ENCODE measurements around the gene EDEM1.
"Not testable (repeated sequence)": the region's sequence is repeated elsewhere in the genome, so short reads cannot be mapped to it uniquely, and the experiment has no call there.

Gene EDEM1

DNA sequence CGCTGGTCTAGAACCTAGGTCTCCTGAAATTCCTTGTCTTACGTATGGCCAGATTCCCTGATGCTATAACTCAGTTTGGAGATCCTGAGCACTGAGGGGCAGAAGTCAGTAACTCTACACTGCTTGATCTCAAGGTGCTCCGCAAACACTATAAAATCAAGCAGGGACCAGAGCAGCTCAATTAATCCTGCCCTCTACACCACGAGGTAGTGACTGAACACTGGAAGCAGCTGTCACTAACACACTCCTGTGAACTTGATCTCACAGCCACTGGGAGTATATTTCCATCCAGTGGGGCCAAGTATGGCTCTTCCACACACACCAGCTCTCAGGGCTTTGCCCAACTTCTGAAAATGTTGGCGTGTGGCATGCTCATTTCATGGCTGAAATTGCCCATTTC lies 51.0 kb downstream of the EDEM1 start:
- DNase-seq, result no peak

DNA sequence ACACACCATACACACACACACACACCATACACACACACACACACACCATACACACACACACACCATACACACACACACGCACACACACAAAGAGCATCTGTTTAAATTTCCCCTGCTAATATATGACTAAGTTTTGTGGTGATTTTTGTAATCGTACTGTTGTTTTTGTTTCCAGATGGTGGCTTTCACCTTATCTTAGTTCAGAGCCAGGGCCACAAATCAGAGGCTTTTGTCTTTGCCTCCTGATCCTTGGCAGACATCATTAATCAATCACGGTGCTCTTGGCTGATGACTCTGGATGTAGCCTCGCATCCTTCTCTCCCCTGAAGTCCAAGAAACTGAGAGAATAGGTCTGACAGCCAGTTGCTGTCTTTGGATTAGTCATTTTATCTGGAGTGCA lies 52.1 kb downstream of the EDEM1 start:
- DNase-seq, result no peak

DNA sequence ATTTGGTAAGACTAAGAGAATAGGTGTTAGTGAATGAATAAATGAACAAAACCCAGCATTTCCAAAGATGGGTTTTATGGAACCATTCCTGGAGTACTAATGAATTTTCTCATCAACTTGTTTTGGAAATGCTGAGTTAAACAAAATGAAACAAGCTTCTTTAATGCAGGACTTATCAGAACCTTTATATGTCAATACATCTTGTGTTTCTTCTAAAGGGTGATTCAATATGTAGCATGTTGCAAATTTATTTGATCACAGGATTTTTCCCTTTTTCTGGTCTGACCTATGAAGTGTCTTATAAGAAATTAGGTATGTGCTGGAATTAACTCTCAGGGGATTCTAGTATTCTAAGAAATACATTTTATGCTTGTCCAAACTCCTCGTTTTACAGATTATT lies 53.2 kb downstream of the EDEM1 start:
- DNase-seq, result no peak

DNA sequence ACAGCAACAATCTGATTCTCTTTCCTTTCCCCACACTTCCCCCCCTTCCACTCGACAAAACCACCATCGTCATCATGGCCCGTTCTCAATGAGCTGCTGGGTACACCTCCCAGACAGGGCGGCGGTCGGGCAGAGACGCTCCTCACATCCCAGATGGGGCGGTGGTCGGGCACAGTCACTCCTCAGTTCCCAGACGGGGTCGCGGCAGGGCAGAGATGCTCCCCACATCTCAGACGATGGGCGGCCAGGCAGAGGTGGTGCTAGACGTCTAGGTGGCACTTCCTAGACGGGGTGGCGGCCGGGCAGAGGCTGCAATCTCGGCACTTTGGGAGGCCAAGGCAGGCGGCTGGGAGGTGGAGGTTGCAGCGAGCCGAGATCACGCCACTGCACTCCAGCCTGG lies 55.3 kb downstream of the EDEM1 start:
- not testable (repeated sequence) for DNase-seq

DNA sequence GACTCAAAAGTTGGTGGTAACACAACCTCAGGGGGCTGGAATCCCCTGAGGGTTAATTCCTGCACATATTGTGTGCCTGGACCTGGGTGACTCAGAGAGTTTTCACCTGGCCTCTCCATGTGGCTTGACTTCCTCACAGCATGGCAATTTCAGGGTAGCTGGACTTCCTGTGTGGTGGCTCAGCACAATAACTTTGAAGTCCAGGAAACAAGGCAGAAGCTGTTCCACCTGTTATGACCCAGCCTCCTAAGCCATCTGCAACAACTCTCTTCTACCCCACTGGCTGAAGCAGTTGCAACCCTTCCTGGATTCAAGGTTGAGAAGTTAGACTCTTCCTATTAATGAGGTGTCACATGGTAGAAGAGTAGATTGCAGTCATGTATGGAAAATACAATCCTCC lies 58.4 kb downstream of the EDEM1 start:
- no peak for DNase-seq

DNA sequence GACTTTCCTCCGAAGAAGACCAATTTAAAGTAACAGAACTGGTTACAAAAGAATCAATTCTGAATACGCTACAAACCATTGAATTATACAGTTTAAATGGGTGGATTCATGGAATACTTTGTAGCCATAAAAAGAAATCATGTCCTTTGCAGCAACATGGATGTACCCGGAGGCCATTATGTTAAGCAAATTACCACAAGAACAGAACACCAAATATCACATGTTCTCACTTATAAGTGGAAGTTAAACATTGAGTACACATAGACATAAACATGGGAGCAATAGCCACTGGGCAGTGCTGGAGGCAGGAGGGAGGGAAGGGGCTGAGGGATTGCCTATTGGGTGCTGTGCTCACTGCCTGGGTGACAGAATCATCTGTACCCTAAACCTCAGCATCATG lies 61.3 kb downstream of the EDEM1 start:
- DNase-seq, result no peak

DNA sequence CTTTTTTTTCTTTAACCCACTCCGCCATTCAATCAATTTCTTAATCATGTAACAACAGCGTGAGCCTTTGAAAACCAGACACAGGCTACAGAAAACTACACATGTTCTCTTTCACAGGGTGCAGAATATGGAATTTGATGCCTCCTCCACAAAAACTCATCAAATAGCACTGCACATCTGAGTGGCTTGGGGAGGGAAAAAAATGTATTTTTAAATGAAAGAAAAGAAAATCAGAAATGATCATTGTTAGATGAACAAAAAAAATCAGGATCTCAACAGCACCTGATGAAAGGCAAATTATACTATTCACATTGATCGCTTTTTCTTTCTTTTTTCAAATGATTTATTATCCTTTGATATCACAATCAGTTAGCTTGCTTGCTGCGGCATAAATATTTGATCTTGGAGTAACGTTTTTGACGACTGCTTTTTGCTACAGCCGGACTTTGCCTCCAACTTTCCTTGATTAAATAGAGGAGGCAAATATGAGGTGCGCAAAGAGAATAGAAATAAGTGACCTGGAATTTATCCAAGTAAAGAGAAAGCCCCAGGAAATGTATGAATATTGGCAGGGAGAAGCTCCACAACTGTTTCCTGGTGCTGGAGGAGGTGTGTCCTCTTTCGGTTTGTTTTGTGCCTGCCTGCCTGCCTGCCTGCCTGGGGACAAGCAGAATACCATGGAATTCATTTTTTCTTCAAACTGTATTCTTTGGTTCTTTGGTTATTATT lies 63.1 kb downstream of the EDEM1 start:
- DNase-seq, result no peak

DNA sequence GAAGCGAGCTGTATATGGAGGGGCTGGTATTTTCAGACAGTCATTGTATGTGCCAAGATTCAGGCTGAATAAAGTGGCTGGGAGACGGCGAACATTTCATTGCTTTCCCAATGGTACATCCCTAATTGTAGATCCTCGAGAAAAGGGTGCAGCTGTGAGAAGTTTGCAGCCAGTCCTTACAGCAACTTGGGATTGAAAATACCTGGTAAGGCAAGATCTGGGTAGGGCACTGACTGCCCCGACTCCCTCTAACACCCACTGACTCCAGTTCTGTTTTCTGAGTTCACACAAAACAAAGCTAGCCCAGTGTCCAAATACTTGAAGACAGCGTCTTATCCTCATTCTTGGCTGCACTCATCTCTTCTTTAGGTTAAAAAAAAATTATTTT lies 63.7 kb downstream of the EDEM1 start:
- no peak for DNase-seq

DNA sequence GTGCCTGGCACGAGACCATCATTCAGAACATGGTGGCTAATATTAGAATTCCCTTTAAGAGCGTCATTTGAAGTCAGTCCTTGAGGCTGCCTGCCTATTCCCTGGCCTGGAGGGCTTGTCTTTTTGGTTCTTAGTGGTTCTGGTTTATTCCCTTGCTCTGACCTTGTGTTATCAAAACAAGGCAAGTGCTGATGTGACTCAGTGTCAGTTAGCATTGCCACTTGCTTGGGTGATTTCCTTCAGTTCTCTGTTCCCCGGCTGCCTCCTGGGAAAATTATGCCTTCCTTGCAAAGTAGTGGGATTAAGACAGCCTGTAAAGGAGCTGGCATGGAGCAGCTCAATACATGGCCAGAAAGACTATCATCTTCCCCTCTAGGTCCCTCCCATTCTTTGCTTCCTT lies 64.6 kb downstream of the EDEM1 start:
- no peak for DNase-seq

DNA sequence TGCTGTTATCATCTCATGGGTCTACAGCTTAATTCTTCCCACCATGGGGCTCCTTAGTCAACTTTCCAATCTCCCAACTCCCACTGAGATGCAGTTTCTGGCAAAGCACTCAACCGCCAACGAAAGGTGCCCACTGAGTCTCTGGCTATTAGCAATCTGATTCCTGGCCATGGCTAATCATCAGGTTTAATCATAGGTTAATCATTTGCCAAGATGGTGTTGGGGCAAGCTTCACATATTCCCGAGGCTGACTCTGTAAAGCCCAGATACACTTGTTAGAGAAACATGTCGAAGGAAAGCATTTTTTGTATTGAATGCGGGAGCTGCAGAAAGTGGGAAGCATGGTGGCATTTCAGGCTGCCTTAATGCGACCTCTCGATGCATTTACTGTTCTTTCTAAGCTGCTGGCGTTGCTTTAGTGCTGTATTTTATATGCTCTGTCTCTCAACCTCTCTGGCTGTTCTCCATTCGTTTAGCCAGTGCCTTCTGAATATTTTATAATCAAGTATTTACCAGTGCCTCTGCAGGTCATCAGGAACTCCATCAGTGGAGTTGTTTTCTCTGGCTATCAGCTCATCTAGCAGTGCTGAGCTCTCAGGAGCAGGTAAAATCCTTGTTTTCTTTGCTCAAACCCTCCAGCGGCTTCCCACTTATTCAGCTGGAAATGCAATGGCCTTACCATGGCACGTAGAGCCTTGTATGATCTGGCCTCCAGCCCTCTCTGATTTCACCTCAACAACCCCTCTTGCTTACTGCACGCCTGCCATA lies 67.0 kb downstream of the EDEM1 start:
- DNase-seq, result no peak

DNA sequence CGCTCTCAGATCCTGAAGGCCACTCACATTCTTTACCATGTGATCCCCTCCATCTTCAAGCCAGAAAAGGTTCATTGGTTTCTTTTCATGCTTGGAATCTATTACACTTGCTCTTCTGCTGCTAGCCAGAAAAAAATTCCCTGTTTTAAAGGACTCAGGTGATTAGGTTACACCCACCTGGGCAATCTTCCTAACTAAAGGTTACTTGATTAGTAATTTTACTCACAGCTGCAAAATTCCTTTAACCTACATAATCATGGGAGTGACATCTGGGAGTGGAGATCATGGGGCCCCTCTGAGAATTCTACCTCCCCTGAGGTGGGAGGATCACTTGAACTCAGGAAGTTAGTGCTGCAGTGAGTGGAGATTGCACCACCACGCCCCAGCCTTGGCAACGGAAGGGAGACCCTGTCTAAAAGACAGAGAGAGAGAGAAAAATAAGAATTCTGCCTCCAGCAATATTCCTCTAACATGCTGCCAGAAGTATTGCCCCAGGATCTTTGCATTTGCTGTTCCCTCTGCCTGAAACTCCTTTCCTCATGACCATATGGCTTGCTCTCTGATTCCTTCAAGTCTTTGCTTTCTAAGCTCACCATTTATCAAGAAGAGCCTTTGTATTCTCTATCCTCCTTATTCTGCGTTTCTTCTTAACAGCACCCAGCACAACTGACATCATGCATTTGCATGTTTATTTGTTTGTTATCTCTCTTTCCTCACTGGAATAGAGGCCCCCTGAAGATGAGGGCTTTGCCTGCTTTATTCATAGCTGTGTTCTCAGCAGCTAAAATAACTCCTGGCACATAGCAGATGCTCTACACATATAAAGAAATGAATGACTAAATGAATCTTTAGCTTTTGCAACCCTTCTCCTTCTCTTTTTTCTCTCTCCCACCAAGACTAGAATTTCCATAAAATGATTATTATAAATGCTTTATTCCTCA lies 68.2 kb downstream of the EDEM1 start:
- DNase-seq, result no peak

DNA sequence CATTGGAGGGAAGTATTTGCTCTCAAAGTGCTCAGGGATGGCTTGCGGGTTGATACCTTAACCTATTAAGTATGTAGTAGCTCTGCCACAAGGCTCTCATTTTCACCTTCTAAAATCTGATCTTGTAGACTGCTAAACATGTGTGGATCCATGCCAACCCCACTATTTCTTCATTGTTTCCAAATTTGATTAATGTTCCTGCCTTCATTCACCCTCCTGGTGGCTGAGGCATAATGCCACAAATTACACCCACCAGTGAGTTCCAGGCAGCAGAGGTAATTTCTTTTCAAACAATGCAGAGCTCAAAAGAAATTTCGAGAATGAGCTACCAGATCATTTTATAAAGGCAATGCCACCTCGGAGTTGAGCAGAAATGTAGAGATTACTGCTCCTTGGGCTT lies 71.0 kb downstream of the EDEM1 start:
- no peak for DNase-seq

DNA sequence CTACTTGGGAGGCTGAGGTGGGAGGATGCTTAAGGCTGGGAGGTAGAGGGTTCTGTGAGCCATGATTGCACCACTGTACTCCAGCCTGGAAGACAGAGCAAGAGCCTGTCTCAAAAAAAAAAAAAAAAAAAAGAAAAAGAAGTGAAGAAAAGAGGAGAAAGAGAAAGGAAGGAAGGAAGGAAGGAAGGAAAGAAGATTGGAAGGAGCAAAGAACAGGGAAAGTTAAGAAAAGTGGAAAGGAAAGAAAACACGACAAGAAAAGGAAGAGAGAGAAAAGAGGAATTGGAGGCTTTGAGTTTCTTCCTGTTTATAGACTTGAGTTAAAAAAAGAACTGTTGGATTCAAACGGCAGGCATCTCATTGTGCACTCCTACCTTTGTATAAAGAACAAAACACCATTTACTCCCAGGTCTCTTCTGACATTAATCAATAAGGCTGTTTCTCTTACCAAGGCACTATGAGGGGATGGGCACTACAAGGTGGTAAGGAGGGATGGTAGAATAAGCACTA lies 73.5 kb downstream of the EDEM1 start:
- DNase-seq, result no peak

DNA sequence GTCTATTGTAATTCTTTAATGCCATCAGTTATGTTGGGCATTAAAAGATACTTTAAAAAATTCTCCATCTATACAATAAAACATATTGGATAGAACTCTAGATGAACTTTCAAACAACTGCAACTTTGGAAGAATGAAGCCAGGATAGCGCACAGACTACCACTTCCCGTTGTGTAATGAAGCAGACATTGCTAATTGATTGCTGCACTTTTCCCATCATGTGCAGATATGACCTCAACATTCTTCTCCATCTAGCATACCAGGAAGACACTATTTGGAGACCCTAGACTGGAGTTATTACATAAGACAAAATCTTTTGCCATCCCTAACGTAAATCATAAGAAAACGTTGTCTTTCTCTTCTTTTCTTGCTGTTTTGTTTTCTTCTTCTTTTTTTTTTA lies 75.0 kb downstream of the EDEM1 start:
- no peak for DNase-seq

DNA sequence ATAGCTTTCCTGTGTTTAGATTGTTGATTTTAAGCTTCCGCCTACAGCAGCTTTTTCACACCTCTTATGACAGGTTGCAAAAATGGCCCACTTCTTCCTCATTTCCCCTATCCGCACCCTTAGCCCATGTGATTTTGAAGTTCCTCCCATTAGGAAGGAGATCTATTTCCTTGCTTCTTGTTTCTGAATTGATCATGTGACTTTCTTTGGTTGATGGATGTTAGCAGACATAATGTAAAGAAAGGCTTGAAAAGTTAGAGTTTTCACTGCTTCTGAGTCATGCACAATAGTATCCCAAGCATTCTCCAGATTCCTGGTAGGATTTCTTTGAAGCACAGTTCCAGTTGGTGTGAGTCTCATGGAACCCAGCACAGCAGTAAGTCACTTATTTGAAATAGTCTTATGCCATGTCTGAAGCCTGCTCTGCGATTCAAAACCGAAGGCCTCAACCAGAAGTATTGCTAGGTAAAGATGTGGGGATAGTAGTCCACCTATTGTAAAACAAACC lies 76.6 kb downstream of the EDEM1 start:
- no peak for DNase-seq

DNA sequence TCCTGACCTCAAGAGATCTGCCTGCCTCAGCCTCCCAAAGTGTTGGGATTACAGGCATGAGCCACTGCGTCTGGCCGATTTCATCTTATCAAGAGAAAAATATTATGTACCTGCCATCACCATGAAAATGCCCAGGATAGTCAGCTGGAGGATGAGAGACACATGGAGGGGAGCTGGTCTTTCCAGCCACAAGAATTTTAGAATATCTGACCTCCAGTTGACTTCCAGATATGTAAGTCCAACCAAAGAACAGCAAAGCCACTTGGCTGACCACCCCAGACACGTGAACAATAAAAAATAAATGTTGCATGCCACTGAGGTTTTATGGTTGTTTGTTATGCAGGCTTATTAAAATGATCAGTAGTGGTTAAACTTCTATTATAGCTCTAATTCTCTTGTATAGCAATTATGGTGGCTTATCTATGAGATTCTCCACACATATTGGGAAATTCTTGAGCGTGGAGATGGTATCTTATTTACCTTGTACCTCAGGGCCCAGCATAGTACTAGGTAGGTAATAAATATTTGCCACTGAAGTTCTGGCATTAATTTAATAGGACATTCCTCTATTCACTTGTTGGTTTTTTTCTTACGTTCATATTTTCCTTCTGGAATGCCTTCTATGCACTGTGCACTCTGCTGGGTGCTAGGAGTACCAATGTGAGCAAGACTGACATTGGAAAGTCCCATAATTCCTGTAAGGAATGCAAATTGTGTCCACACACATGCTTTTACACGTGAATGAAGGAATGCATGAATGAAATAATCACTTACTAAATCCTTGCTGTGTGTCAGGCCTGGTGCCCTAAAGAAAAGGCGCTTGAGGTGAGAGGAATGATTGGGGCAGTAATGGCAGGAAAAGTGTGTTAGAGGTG lies 77.6 kb downstream of the EDEM1 start:
- DNase-seq, result no peak

DNA sequence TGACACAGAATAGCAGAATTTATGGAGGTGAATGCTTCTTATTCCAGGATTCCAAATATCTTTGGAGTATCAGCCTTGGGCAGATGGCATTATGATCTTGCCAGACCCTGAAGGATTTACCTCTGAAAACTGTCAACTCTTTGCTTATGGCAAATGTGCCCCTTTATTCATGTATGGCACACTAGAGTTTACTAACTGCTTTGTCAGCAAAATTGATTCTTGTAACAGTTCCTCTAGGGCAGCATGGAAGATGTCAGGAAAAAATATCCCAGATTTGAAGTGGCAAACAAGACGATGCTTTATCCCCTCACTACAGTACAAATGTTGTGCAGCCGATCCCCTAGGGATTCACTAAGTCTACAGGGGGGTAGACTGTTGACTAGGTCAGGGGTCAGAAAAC lies 79.7 kb downstream of the EDEM1 start:
- DNase-seq, result no peak

DNA sequence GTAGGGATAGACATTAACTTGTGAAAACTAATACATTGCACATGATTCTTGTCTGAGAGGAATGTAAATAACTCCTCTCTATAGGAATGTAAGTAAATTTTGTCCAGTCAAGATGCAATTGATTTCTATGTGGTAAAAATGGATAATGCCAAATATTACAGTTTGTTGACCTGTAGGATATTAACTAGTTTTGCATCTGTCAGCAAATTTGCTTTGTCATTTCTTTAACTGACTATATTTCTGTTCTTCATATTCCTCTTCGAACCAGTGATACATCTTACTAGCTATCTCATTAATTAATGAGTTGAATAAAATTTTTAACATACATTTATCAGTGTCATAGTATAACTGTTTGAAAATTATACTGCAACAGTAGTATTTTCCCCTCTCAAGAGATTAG lies 80.4 kb downstream of the EDEM1 start:
- no peak for DNase-seq
